ENCODE measurements around the gene KCNJ9.

KCNJ9 gene

DNA sequence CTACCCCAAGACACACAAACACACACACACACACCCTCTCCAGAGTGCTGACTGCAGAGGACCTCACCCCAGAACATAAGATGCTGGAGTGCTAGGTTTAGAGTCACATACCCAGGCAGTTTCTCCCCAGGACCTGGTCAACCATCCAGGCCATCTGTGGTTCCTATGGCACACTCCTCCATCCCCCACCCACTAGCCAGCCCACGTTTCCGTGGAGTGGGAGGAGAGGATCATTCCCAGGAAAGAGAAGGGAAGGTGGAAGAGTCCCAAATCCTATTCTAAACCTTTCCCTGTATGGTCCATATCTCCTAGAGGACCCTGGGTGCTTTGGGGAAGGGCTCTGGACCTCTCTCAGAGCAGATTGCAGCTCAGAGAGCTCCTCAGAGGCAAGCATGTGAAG, 1.1 kb downstream of the KCNJ9 start:
- TF ChIP-seq, protein P1, sequence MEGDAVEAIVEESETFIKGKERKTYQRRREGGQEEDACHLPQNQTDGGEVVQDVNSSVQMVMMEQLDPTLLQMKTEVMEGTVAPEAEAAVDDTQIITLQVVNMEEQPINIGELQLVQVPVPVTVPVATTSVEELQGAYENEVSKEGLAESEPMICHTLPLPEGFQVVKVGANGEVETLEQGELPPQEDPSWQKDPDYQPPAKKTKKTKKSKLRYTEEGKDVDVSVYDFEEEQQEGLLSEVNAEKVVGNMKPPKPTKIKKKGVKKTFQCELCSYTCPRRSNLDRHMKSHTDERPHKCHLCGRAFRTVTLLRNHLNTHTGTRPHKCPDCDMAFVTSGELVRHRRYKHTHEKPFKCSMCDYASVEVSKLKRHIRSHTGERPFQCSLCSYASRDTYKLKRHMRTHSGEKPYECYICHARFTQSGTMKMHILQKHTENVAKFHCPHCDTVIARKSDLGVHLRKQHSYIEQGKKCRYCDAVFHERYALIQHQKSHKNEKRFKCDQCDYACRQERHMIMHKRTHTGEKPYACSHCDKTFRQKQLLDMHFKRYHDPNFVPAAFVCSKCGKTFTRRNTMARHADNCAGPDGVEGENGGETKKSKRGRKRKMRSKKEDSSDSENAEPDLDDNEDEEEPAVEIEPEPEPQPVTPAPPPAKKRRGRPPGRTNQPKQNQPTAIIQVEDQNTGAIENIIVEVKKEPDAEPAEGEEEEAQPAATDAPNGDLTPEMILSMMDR (IDR thresholded peaks at IDR 0.05; ENCODE audit: low read depth, low read length, missing control alignments), result no peak
- in situ Hi-C loops (cut with HindIII; ENCODE audit: low pct_ligation_motif_present, low sequenced_read_pairs), result no loop called here
- no peak overlapping the region for H3K4me3 ChIP-seq (ENCODE audit: low read depth, low read length)
- peaks cover 52% of the 10 kb centered on the region for H3K27me3 ChIP-seq (replicated peaks)
- H3K27ac ChIP-seq, result no peak overlapping the region
- no peak for DNase-seq
- H3K36me3 ChIP-seq (replicated peaks), result no peaks in the 10 kb centered on the region

DNA sequence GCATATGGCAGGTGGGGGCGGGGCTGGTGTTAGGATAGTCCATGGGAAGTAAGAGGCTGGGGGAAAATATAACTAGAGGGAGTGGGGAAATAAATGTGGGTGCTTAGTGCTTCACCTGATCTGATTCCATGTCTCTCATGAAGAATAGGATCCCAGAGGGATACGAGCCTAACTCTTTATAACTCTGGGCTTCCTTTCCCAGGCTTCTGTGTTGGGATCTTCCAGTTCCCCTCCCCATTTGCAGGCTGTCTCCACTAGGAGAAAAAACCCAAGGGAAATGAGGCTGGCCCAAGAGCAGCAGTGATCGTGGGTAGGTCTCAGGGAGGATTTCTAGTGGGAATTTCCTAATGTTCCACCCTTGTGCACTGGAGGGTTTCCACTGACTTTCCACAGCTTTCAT, 1.6 kb downstream of the KCNJ9 start:
- no peak overlapping the region for H3K27ac ChIP-seq
- no peak overlapping the region for H3K4me3 ChIP-seq (ENCODE audit: low read depth, low read length)
- TF ChIP-seq, protein P1 (IDR thresholded peaks at IDR 0.05; ENCODE audit: low read depth, low read length, missing control alignments), result no peak
- in situ Hi-C loops (cut with HindIII; ENCODE audit: low pct_ligation_motif_present, low sequenced_read_pairs), result no loop called here
- DNase-seq, result no peak
- H3K36me3 ChIP-seq (replicated peaks), result no peaks in the 10 kb centered on the region
- peaks cover 52% of the 10 kb centered on the region for H3K27me3 ChIP-seq (replicated peaks)

DNA sequence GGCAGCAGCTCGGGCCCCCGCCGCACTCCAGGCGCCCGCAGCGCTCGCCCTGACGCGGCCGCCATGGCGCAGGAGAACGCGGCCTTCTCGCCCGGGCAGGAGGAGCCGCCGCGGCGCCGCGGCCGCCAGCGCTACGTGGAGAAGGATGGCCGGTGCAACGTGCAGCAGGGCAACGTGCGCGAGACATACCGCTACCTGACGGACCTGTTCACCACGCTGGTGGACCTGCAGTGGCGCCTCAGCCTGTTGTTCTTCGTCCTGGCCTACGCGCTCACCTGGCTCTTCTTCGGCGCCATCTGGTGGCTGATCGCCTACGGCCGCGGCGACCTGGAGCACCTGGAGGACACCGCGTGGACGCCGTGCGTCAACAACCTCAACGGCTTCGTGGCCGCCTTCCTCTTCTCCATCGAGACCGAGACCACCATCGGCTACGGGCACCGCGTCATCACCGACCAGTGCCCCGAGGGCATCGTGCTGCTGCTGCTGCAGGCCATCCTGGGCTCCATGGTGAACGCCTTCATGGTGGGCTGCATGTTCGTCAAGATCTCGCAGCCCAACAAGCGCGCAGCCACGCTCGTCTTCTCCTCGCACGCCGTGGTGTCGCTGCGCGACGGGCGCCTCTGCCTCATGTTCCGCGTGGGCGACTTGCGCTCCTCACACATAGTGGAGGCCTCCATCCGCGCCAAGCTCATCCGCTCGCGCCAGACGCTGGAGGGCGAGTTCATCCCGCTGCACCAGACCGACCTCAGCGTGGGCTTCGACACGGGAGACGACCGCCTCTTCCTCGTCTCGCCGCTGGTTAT, 2.8 kb downstream of the KCNJ9 start:
- Histone ChIP-seq H3K4me3 (ENCODE audit: low read depth, low read length) (peak overlapping the region; percentile 35), H3K27ac (no peak overlapping the region), H3K36me3 (replicated peaks) (no peaks in the 10 kb centered on the region), H3K27me3 (replicated peaks) (peaks cover 52% of the 10 kb centered on the region)
- TF ChIP-seq, protein P1 (IDR thresholded peaks at IDR 0.05; ENCODE audit: low read depth, low read length, missing control alignments), result peak; percentile 76
- no peak for DNase-seq
- in situ Hi-C loops (cut with HindIII; ENCODE audit: low pct_ligation_motif_present, low sequenced_read_pairs), result no loop called here

DNA sequence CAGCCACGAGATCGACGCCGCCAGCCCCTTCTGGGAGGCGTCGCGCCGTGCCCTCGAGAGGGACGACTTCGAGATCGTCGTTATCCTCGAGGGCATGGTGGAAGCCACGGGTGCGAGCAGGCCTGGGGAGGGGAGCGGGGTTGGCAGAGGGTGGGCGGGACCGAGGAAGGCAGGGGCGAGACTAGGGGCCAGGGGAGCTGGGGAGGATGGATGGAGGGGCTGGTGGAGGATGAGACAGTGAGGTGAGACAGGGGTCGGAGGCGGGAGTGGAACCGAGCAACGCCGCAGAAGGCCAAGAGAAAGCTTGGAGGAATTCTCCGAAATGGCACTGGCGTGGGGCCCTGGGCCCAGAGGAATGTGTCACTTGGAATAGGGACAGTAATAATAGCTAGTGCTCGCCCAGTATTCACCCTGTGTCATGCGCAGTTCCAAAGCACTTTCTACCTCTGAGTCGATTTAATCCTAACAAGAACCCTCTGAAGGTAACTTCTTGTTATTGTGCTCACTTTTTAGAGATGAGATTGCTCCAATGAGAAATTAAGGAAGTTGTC, 3.5 kb downstream of the KCNJ9 start:
- TF ChIP-seq, protein P1 (IDR thresholded peaks at IDR 0.05; ENCODE audit: low read depth, low read length, missing control alignments), result no peak
- in situ Hi-C loops (cut with HindIII; ENCODE audit: low pct_ligation_motif_present, low sequenced_read_pairs), result no loop called here
- no peak for DNase-seq
- Histone ChIP-seq H3K27me3 (replicated peaks) (peaks cover 46% of the 10 kb centered on the region), H3K4me3 (ENCODE audit: low read depth, low read length) (no peak overlapping the region), H3K27ac (no peak overlapping the region), H3K36me3 (replicated peaks) (no peaks in the 10 kb centered on the region)

DNA sequence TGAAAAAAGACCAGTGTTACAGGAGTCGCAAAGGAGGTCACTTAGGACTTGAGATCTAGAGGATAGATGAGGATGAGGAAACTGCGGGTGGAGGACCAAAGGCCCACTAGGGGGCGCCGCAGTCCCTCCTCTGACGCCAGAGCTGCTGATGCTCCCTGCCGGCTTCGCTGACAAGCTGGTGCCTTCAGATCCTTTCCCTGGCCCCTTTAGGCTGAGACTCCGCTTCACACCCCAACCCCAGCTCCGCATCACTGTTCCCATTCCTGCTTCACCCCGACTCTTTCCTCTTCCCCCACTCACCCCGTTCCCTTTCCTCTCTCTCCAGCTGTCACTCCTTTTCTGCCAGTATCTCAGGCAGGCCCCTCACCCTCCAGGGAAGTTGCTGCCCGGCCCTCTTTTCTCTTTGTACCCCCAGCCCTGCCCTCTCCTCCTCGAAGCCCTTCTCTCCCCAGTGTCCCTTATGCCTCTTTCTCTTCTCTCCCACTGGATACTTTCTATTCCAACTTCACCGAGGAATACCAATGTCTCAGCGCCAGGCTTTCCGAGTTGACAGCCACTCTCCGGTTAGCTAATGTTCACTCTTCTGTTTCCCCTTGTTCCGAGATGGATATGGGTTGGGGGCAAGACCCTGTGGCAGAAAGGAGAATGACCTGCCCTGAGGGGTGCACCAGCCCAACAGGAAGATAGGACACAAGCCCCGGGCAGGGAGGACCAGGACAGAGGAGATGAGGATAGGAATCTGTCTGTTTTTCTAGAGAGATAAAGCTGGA, 4.5 kb downstream of the KCNJ9 start:
- H3K27me3 ChIP-seq (replicated peaks), result peaks cover 36% of the 10 kb centered on the region
- H3K36me3 ChIP-seq (replicated peaks), result no peaks in the 10 kb centered on the region
- no peak overlapping the region for H3K27ac ChIP-seq
- no peak overlapping the region for H3K4me3 ChIP-seq (ENCODE audit: low read depth, low read length)
- in situ Hi-C loops (cut with HindIII; ENCODE audit: low pct_ligation_motif_present, low sequenced_read_pairs), result no loop called here
- DNase-seq, result peak; percentile 79
- TF ChIP-seq, protein P1 (IDR thresholded peaks at IDR 0.05; ENCODE audit: low read depth, low read length, missing control alignments), result peak; percentile 92
